ENCODE measurements around the gene INPP5J.

GRCh38 chr22:31122196-31122531 lies 602 bp upstream of the INPP5J start:
- TF ChIP-seq CTCF (CRISPR knock-in tag; IDR thresholded peaks at IDR 0.05) (no peak), KMT2A (CRISPR knock-in tag; IDR thresholded peaks at IDR 0.05) (no peak), ZNF12 (CRISPR knock-in tag; IDR thresholded peaks at IDR 0.05) (no peak), MED13 (CRISPR knock-in tag; IDR thresholded peaks at IDR 0.05) (no peak), CREB1 (IDR thresholded peaks at IDR 0.05) (no peak), CREB1 (CRISPR knock-in tag; IDR thresholded peaks at IDR 0.05) (no peak), FOXP4 (CRISPR knock-in tag; IDR thresholded peaks at IDR 0.05) (no peak), TAF1 (CRISPR knock-in tag; IDR thresholded peaks at IDR 0.05) (no peak), ZSCAN29 (CRISPR knock-in tag; conservative IDR thresholded peaks at IDR 0.05) (no peak), ZNF589 (CRISPR knock-in tag; conservative IDR thresholded peaks at IDR 0.05) (no peak), SIX4 (CRISPR knock-in tag; IDR thresholded peaks at IDR 0.05) (no peak), ADNP (CRISPR knock-in tag; IDR thresholded peaks at IDR 0.05) (no peak)
